WI38 (cell line): Measurements from ENCODE around the gene DDC.

ENCODE experiments used
- H3K4me3 ChIP-seq: 2 replicates; pipeline ENCODE4 v1.5.1; 2011; ENCODE audit warnings: low read depth, mild to moderate bottlenecking, control low read depth, low read length
- TF ChIP-seq, protein P1 (sequence below): IDR thresholded peaks from 2 replicates; pipeline ENCODE4 v1.5.1; 2012; ENCODE audit warnings: low read depth, mild to moderate bottlenecking, control low read depth, low read length

Gene DDC

DNA sequence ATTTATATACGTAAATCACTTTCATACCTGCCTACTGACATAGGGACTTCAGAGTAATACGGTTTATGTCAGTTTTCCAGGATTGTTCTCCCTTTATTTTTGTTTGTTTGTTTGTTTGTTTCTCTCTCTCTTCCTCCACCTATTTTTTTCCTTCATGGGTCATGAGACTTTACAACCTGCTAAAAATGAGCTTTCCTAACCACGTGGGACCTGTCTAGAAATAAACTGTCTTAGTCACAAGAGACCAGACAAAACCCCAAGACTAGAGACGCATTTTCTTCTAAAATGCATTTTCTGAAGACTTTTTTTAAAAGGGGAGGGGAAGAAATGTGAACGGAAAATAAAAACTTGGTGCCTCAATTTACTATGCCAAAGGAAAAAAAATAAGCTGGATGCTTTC, 74.0 kb downstream of the DDC start:
- TF ChIP-seq, protein P1, sequence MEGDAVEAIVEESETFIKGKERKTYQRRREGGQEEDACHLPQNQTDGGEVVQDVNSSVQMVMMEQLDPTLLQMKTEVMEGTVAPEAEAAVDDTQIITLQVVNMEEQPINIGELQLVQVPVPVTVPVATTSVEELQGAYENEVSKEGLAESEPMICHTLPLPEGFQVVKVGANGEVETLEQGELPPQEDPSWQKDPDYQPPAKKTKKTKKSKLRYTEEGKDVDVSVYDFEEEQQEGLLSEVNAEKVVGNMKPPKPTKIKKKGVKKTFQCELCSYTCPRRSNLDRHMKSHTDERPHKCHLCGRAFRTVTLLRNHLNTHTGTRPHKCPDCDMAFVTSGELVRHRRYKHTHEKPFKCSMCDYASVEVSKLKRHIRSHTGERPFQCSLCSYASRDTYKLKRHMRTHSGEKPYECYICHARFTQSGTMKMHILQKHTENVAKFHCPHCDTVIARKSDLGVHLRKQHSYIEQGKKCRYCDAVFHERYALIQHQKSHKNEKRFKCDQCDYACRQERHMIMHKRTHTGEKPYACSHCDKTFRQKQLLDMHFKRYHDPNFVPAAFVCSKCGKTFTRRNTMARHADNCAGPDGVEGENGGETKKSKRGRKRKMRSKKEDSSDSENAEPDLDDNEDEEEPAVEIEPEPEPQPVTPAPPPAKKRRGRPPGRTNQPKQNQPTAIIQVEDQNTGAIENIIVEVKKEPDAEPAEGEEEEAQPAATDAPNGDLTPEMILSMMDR: no peak
- H3K4me3 ChIP-seq: no peak overlapping the region

GRCh38 chr7:50488379-50488778, 76.8 kb downstream of the DDC start:
- TF ChIP-seq, protein P1: no peak
- no peak overlapping the region for H3K4me3 ChIP-seq

DNA sequence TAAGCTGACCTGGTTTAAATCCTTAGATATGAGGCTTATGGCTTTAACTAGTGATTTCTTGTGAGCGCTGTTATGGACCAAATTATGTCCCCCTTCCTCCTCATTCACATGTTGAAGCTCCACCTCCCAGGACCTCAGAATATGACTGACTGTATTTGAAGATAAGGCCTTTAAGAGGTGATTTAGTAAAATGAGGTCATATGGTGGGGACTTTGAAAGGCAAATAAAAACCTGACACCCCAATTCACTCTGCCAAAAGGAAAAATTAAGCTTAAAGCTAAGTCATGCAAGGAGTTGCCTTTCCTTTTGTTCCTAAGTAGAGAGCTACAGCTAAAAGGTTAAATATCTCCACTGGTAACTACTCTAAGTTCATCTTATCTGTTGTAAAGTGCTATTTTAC, 78.7 kb downstream of the DDC start:
- TF ChIP-seq, protein P1: no peak
- H3K4me3 ChIP-seq: no peak overlapping the region

- no peak overlapping the region for H3K4me3 ChIP-seq
- TF ChIP-seq, protein P1: no peak
Observed at GRCh38 chr7:50481867-50482266, 83.3 kb downstream of the DDC start.

DNA sequence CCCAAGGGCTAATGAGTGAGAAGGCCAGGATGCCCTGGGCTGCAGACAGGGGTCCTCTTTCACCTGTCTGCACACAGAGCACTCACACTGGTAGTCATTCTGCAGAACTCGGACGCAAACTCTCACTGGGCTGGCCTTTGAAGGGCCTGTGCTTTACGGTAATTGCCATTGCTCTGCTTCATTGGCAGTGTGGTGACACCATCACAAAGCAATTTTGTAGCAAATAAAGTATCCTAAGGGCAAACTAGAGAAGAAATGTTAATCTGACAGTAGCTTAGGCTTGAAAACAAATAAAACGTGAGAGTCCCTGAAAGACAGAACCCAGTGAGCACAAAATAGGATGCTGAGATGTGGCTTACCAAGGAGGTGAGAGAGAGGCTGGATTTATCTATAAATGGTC, 84.4 kb downstream of the DDC start:
- no peak overlapping the region for H3K4me3 ChIP-seq

DNA sequence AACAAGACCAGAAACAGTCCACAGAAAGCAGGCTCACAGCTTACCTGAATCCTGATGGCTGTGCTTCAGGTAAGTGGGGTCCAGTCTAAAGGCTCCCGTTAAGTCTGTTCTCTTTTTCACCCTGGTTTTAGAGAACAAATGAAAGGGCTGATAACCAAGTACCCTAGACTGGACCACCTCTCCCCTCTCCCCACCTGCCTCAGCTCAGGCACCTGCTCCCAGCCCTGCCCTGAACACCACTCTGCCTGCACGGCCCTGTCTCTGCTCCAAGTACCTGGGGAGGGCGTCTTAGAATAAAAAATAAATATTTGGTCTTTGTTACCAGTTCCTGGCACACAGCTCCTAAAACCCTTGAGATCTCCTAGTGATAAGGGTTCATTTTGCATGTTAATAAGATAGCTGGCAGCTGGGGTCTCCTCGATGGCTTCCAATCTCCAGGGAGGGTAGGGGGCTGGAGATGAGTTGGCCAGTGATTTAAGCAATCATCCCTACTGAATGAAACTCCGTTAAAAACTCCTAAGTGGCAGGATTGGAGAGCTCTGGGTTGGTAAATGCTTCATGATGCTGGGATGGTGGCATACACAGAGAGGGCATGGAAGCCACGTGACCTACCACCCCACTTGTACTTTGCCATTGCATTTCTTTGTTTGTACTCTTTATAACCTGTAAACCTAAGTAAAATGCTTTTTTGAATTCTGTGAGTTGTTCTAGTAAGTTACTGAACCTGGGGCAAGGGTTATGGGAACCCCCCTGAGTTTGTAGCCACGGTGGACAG, 85.3 kb downstream of the DDC start:
- no peak overlapping the region for H3K4me3 ChIP-seq
- TF ChIP-seq, protein P1: no peak

More for the DNA sequence above, 84.4 kb downstream of the DDC start:
- TF ChIP-seq, protein P1: no peak

- TF ChIP-seq, protein P1: no peak
- no peak overlapping the region for H3K4me3 ChIP-seq
Observed at GRCh38 chr7:50477640-50478039, 87.6 kb downstream of the DDC start.
